ENCODE results near the gene SCGN.

The SCGN gene

GRCh38 chr6:25669413-25669812 lies 17.4 kb downstream of the SCGN start:
- TF ChIP-seq CTCF (IDR thresholded peaks at IDR 0.05; ENCODE audit: borderline replicate concordance, insufficient read depth, low read depth, low read length), result no peak
- no peak overlapping the region for H3K4me3 ChIP-seq (ENCODE audit: low read depth, low read length)

GRCh38 chr6:25670208-25670607 lies 18.2 kb downstream of the SCGN start:
- no peak overlapping the region for H3K4me3 ChIP-seq (ENCODE audit: low read depth, low read length)
- TF ChIP-seq CTCF (IDR thresholded peaks at IDR 0.05; ENCODE audit: borderline replicate concordance, insufficient read depth, low read depth, low read length), result no peak

GRCh38 chr6:25670793-25671513 lies 18.9 kb downstream of the SCGN start:
- no peak for TF ChIP-seq CTCF (IDR thresholded peaks at IDR 0.05; ENCODE audit: borderline replicate concordance, insufficient read depth, low read depth, low read length)
- no peak overlapping the region for H3K4me3 ChIP-seq (ENCODE audit: low read depth, low read length)

- TF ChIP-seq CTCF (IDR thresholded peaks at IDR 0.05; ENCODE audit: borderline replicate concordance, insufficient read depth, low read depth, low read length), result no peak
- H3K4me3 ChIP-seq (ENCODE audit: low read depth, low read length), result no peak overlapping the region
These were observed 19.6 kb downstream of the SCGN start for GRCh38 chr6:25671652-25672051.

GRCh38 chr6:25675167-25675566 lies 23.2 kb downstream of the SCGN start:
- no peak for TF ChIP-seq CTCF (IDR thresholded peaks at IDR 0.05; ENCODE audit: borderline replicate concordance, insufficient read depth, low read depth, low read length)
- H3K4me3 ChIP-seq (ENCODE audit: low read depth, low read length), result no peak overlapping the region

GRCh38 chr6:25676775-25677174 lies 24.8 kb downstream of the SCGN start:
- no peak for TF ChIP-seq CTCF (IDR thresholded peaks at IDR 0.05; ENCODE audit: borderline replicate concordance, insufficient read depth, low read depth, low read length)
- no peak overlapping the region for H3K4me3 ChIP-seq (ENCODE audit: low read depth, low read length)

- no peak overlapping the region for H3K4me3 ChIP-seq (ENCODE audit: low read depth, low read length)
- no peak for TF ChIP-seq CTCF (IDR thresholded peaks at IDR 0.05; ENCODE audit: borderline replicate concordance, insufficient read depth, low read depth, low read length)
These were observed 29.8 kb downstream of the SCGN start for GRCh38 chr6:25681848-25682247.
